NCI-H187 treated with DMSO at 0.1 percent for 48 hours (cell line): ENCODE results near the gene MAN1C1.

Experiments used
- DNase-seq: peaks from one replicate; lab custom pipeline; 2025; lab: John Stamatoyannopoulos, UW

MAN1C1 gene

GRCh38 chr1:25616095-25616986 is at the start of gene MAN1C1:
TSS of gene MAN1C1 (plus strand) at chr1:25616791. CDS start at chr1:25617798, 1,007 bp downstream.
- DNase-seq, result no peak

GRCh38 chr1:25567710-25568089 is 48.9 kb upstream of the MAN1C1 start:
- no peak for DNase-seq

GRCh38 chr1:25568090-25568833 is 48.3 kb upstream of the MAN1C1 start:
- DNase-seq, result no peak

- no peak for DNase-seq
Measured at GRCh38 chr1:25568834-25569596, 47.6 kb upstream of the MAN1C1 start.

GRCh38 chr1:25569597-25570396 is 46.8 kb upstream of the MAN1C1 start:
- DNase-seq, result no peak

- DNase-seq, result no peak
Measured at GRCh38 chr1:25570798-25571521, 45.6 kb upstream of the MAN1C1 start.

- no peak for DNase-seq
Measured at GRCh38 chr1:25571522-25571970, 45.0 kb upstream of the MAN1C1 start.

- DNase-seq, result no peak
Measured at GRCh38 chr1:25572107-25572506, 44.5 kb upstream of the MAN1C1 start.

GRCh38 chr1:25572708-25573590 is 43.6 kb upstream of the MAN1C1 start:
- DNase-seq, result no peak

GRCh38 chr1:25573591-25573930 is 43.0 kb upstream of the MAN1C1 start:
- DNase-seq, result no peak

- DNase-seq, result no peak
Measured at GRCh38 chr1:25573961-25574360, 42.6 kb upstream of the MAN1C1 start.

GRCh38 chr1:25575191-25575590 is 41.4 kb upstream of the MAN1C1 start:
- DNase-seq, result no peak

- DNase-seq, result no peak
Measured at GRCh38 chr1:25576459-25577133, 40.0 kb upstream of the MAN1C1 start.

GRCh38 chr1:25577134-25577920 is 39.3 kb upstream of the MAN1C1 start:
- DNase-seq, result no peak

GRCh38 chr1:25579292-25580252 is 37.0 kb upstream of the MAN1C1 start:
- DNase-seq, result no peak

- no peak for DNase-seq
Measured at GRCh38 chr1:25580927-25581326, 35.7 kb upstream of the MAN1C1 start.

- no peak for DNase-seq
Measured at GRCh38 chr1:25581764-25582163, 34.8 kb upstream of the MAN1C1 start.
